Measurements from ENCODE around the gene OVCH1. TPM values are rescaled to one million over a fixed set of nuclear protein-coding genes. Genes with fewer than 3 reads are reported as not detected.

Gene OVCH1
- total RNA-seq, 2 experiments from 2014 or later: not detected

- no peak overlapping the region for H3K4me3 ChIP-seq (ENCODE audit: low read length)
- H3K27me3 Mint-ChIP-seq: peaks cover 39% of the 10 kb centered on the region
- no peaks in the 10 kb centered on the region for H3K36me3 Mint-ChIP-seq (ENCODE audit: low read depth)
- no peak for TF ChIP-seq CTCF (IDR thresholded peaks at IDR 0.05)
- no peaks in the 10 kb centered on the region for H3K9me3 Mint-ChIP-seq
- H3K4me1 Mint-ChIP-seq (ENCODE audit: low read depth): no peaks in the 10 kb centered on the region
- no peak overlapping the region for H3K27ac ChIP-seq (ENCODE audit: low read depth in 1 of 2, low read length in 2 of 2)
- DNase-seq (no peak), ATAC-seq (ENCODE audit: poor library complexity) (no peak)
- H3K36me3 ChIP-seq (ENCODE audit: insufficient read depth, low read length): no peaks in the 10 kb centered on the region
- CTCF ChIA-PET: no interaction called here
- no peaks in the 10 kb centered on the region for H3K9me3 ChIP-seq (ENCODE audit: control insufficient read depth in 1 of 2, insufficient read depth in 1 of 2, low read length in 2 of 2)
- POLR2A ChIA-PET: no interaction called here
- no peak overlapping the region for H3K27ac Mint-ChIP-seq
- no peak overlapping the region for H3K4me3 Mint-ChIP-seq
- H3K4me1 ChIP-seq (ENCODE audit: insufficient read depth, low read length): no peaks in the 10 kb centered on the region
- intact Hi-C loops (cut with DNase I, micrococcal nuclease): no loop called here
- no peaks in the 10 kb centered on the region for H3K27me3 ChIP-seq (ENCODE audit: control insufficient read depth in 1 of 2, insufficient read depth in 2 of 2, low read length in 2 of 2)
Observed at GRCh38 chr12:29403991-29404390, 93.5 kb downstream of the OVCH1 start.

- Histone ChIP-seq H3K36me3 (ENCODE audit: insufficient read depth, low read length) (no peaks in the 10 kb centered on the region), H3K9me3 (ENCODE audit: control insufficient read depth in 1 of 2, insufficient read depth in 1 of 2, low read length in 2 of 2) (no peaks in the 10 kb centered on the region), H3K27me3 (ENCODE audit: control insufficient read depth in 1 of 2, insufficient read depth in 2 of 2, low read length in 2 of 2) (no peaks in the 10 kb centered on the region), H3K4me1 (ENCODE audit: insufficient read depth, low read length) (no peaks in the 10 kb centered on the region), H3K4me3 (ENCODE audit: low read length) (no peak overlapping the region), H3K27ac (ENCODE audit: low read depth in 1 of 2, low read length in 2 of 2) (no peak overlapping the region)
- CTCF ChIA-PET: no interaction called here
- DNase-seq (no peak), ATAC-seq (ENCODE audit: poor library complexity) (no peak)
- no peak for TF ChIP-seq CTCF (IDR thresholded peaks at IDR 0.05)
- POLR2A ChIA-PET: no interaction called here
- Mint-ChIP-seq H3K27me3 (peaks cover 45% of the 10 kb centered on the region), H3K4me1 (ENCODE audit: low read depth) (no peaks in the 10 kb centered on the region), H3K4me3 (no peak overlapping the region), H3K9me3 (no peaks in the 10 kb centered on the region), H3K27ac (no peak overlapping the region), H3K36me3 (ENCODE audit: low read depth) (no peaks in the 10 kb centered on the region)
- intact Hi-C loops (cut with DNase I, micrococcal nuclease): no loop called here
Observed at GRCh38 chr12:29402437-29402836, 95.0 kb downstream of the OVCH1 start.

GRCh38 chr12:29398495-29398894, 99.0 kb downstream of the OVCH1 start:
- no peaks in the 10 kb centered on the region for H3K27me3 ChIP-seq (ENCODE audit: control insufficient read depth in 1 of 2, insufficient read depth in 2 of 2, low read length in 2 of 2)
- H3K27ac ChIP-seq (ENCODE audit: low read depth in 1 of 2, low read length in 2 of 2): no peak overlapping the region
- H3K4me3 ChIP-seq (ENCODE audit: low read length): no peak overlapping the region
- DNase-seq: no peak
- H3K36me3 ChIP-seq (ENCODE audit: insufficient read depth, low read length): no peaks in the 10 kb centered on the region
- Mint-ChIP-seq H3K27me3 (peaks cover 27% of the 10 kb centered on the region), H3K4me1 (ENCODE audit: low read depth) (no peaks in the 10 kb centered on the region), H3K4me3 (no peak overlapping the region), H3K36me3 (ENCODE audit: low read depth) (no peaks in the 10 kb centered on the region), H3K27ac (no peak overlapping the region), H3K9me3 (no peaks in the 10 kb centered on the region)
- no peaks in the 10 kb centered on the region for H3K4me1 ChIP-seq (ENCODE audit: insufficient read depth, low read length)
- intact Hi-C loops (cut with DNase I, micrococcal nuclease): no loop called here
- ATAC-seq (ENCODE audit: poor library complexity): no peak
- CTCF ChIA-PET: no interaction called here
- no peak for TF ChIP-seq CTCF (IDR thresholded peaks at IDR 0.05)
- POLR2A ChIA-PET: interaction anchor here (1.0 kb wide), 1 partner anchor 18 kb away, joined by 3 read pairs; the partner anchor contains the start of gene ERGIC2
- H3K9me3 ChIP-seq (ENCODE audit: control insufficient read depth in 1 of 2, insufficient read depth in 1 of 2, low read length in 2 of 2): no peaks in the 10 kb centered on the region

Data from CD4-positive, alpha-beta T cell (primary cell).